Left lung (tissue), 14 donors: ENCODE measurements around the gene SNX25. TPM values are rescaled to one million over a fixed set of nuclear protein-coding genes. Genes with fewer than 3 reads are reported as not detected.

Experiments used
- ATAC-seq: fragments of 200-7000 bp; cut with Tn5 transposase; one replicate; pipeline ENCODE4 v1.9.1; 2020; ENCODE audit warnings: moderate library complexity
- DNase-seq, 4 donors: peaks; one replicate each; pipeline ENCODE4 v3.0.0-alpha.2; 2013 to 2020
- H3K27ac ChIP-seq, 2 donors: fragments of 200-600 bp; sonication (generic) in 1 of 2; one replicate each; pipeline versions ENCODE4 v1.5.0 to v1.8.0; 2020 to 2021
- H3K27me3 ChIP-seq, 2 donors: fragments of 200-600 bp; sonication (generic) in 1 of 2; one replicate each; pipeline versions ENCODE4 v1.5.0 to v1.8.0; 2020 to 2021
- H3K36me3 ChIP-seq, 2 donors: fragments of 200-600 bp; sonication (generic) in 1 of 2; one replicate each; pipeline versions ENCODE4 v1.5.0 to v1.8.0; 2020 to 2021
- H3K4me1 ChIP-seq, 2 donors: fragments of 200-600 bp; one replicate each; pipeline ENCODE4 v1.8.0; 2021
- H3K4me3 ChIP-seq, 2 donors: fragments of 200-600 bp; sonication (generic) in 1 of 2; one replicate each; pipeline versions ENCODE4 v1.5.0 to v1.8.0; 2020 to 2021; ENCODE audit warnings: mild to moderate bottlenecking in 1 of 2
- H3K9me3 ChIP-seq, 2 donors: fragments of 200-600 bp; sonication (generic) in 1 of 2; one replicate each; pipeline versions ENCODE4 v1.5.0 to v1.8.0; 2020 to 2021
- CTCF ChIP-seq, 2 donors: fragments of 200-600 bp; sonication (generic) in 1 of 2; IDR thresholded peaks; one replicate each; pipeline versions ENCODE4 v1.5.0 to v1.8.0; 2021; ENCODE audit warnings: antibody characterized with exemption in 2 of 2
- intact Hi-C, 2 donors: fragments of 100-400 bp; cut with DNase I; formaldehyde crosslinking; loops; one replicate each; pipeline versions ENCODE4 v1.11.2 to v1.14.2; 2022
- long read RNA-seq, 12 donors: library from polyadenylated mRNA in 2 of 12; unstranded in 2 of 12; transcript quantifications; one replicate each; pipeline ENCODE4 v2.0.0 and lab custom pipeline, GENCODE V29; 2019 to 2026
- polyA plus RNA-seq, 6 donors: library from polyadenylated mRNA; unstranded; fragments of 120-200 nt; gene quantifications; one replicate each; pipeline ENCODE4 v1.2.1, GENCODE V29; 2013; ENCODE audit not compliant: insufficient read length in 6 of 6
- total RNA-seq, 2 donors: library from RNA; stranded (reverse); fragmentation: NEBNext Ultra II Directional; extraction: Animal tissue kit (Norgen Biotek cat#: 25700); gene quantifications; one replicate each; pipeline ENCODE4 v1.2.1, GENCODE V29; 2021
- donor health status: DM: no; HTN: yes; CAD: no.
- donor health status: DM: no; HTN: no; CAD: no.

SNX25 gene
- total RNA-seq (100 to 1,000 TPM in 1 of 2 donors, 10 to 100 TPM in 1; 65.8 to 122 TPM), polyA plus RNA-seq (10 to 100 TPM; 15.5 to 20.0 (median 18.1) TPM)
- long read RNA-seq, donor 1: 0 reads
- long read RNA-seq, donor 2, partial matches to known transcripts: 8 of 8 reads
- long read RNA-seq, donor 2, other reads (novel, unspliced or antisense): 0 of 8 reads
- long read RNA-seq, donor 3, partial matches to known transcripts: 0 of 1 reads
- long read RNA-seq, donor 3, other reads (novel, unspliced or antisense): 0 of 1 reads
- long read RNA-seq, donor 4, partial matches to known transcripts: 5 of 8 reads
- long read RNA-seq, donor 4, other reads (novel, unspliced or antisense): 3 of 8 reads
- long read RNA-seq, donor 5, partial matches to known transcripts: 0 of 1 reads
- long read RNA-seq, donor 5, other reads (novel, unspliced or antisense): 0 of 1 reads
- long read RNA-seq, donor 6, partial matches to known transcripts: 0 of 2 reads
- long read RNA-seq, donor 6, other reads (novel, unspliced or antisense): 0 of 2 reads
- long read RNA-seq, donor 7: 0 reads
- long read RNA-seq, donor 8, partial matches to known transcripts: 0 of 2 reads
- long read RNA-seq, donor 8, other reads (novel, unspliced or antisense): 0 of 2 reads
- long read RNA-seq, donor 9: 0 reads
- long read RNA-seq, donor 10, partial matches to known transcripts: 0 of 1 reads
- long read RNA-seq, donor 10, other reads (novel, unspliced or antisense): 1 of 1 reads
- long read RNA-seq, donor 11, partial matches to known transcripts: 0 of 2 reads
- long read RNA-seq, donor 11, other reads (novel, unspliced or antisense): 0 of 2 reads
- long read RNA-seq, donor 12: 0 reads

GRCh38 chr4:185209031-185209851 lies at the start of gene SNX25:
Gene SNX25 (plus strand): TSS chr4:185209598. CDS start chr4:185209827, 229 bp downstream.
- peak within 1 kb of the TSS; percentile 50 to 58 for H3K4me3 ChIP-seq
- H3K27me3 ChIP-seq: peaks cover 0 to 67% of the 10 kb centered on the region in 2 donors
- ATAC-seq (peak; percentile 94), DNase-seq (peak; percentile 75 to 95 (median 89))
- no peaks in the 10 kb centered on the region for H3K36me3 ChIP-seq
- no peaks in the 10 kb centered on the region for H3K9me3 ChIP-seq
- peak within 1 kb of the TSS; percentile 78 to 92 for H3K27ac ChIP-seq
- intact Hi-C loops: no loop called here
- peaks cover 6 to 27% of the 10 kb centered on the region in 2 donors for H3K4me1 ChIP-seq
- no peak for TF ChIP-seq CTCF (IDR thresholded peaks at IDR 0.05)

DNA sequence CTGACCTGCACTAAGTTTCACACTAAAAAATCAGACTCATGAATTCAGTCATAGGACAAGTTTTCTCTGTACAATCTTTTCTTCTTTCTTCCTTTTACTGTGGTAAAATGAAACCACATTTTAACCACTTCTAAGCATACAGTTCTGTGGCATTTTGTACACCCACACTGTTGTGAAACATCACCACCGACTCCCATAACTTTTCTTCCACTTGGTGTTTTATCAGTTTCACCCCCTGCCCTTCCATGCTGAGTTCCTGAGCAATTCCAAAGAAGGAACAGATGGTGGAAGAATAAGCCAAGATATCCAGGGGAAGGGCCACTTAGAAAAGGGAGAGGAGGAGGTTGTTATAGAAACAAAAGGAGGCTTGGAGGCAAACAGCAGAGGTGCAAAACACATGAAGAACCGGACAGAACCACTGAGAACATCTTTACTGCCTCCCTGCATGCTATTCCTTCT lies 43.8 kb upstream of the SNX25 start:
- DNase-seq (peak in 1 of 4 donors; percentile 8), ATAC-seq (peak; percentile 36)
- Histone ChIP-seq H3K27ac (no peak overlapping the region), H3K27me3 (no peaks in the 10 kb centered on the region), H3K36me3 (peaks cover 0 to 54% of the 10 kb centered on the region in 2 donors), H3K9me3 (no peaks in the 10 kb centered on the region), H3K4me3 (no peak overlapping the region), H3K4me1 (peaks cover 0 to 3% of the 10 kb centered on the region in 2 donors)
- intact Hi-C loops: no loop called here
- no peak for TF ChIP-seq CTCF (IDR thresholded peaks at IDR 0.05)

GRCh38 chr4:185167234-185167633 lies 42.2 kb upstream of the SNX25 start:
- intact Hi-C loops: no loop called here
- Histone ChIP-seq H3K27me3 (no peaks in the 10 kb centered on the region), H3K9me3 (no peaks in the 10 kb centered on the region), H3K27ac (no peak overlapping the region), H3K4me3 (no peak overlapping the region), H3K4me1 (peaks cover 0 to 3% of the 10 kb centered on the region in 2 donors), H3K36me3 (peaks cover 0 to 44% of the 10 kb centered on the region in 2 donors)
- no peak for TF ChIP-seq CTCF (IDR thresholded peaks at IDR 0.05)
- DNase-seq: no peak
- ATAC-seq: no peak

- intact Hi-C loops: no loop called here
- Histone ChIP-seq H3K27me3 (no peaks in the 10 kb centered on the region), H3K4me1 (no peaks in the 10 kb centered on the region), H3K36me3 (peaks cover 0 to 29% of the 10 kb centered on the region in 2 donors), H3K4me3 (no peak overlapping the region), H3K9me3 (no peaks in the 10 kb centered on the region), H3K27ac (no peak overlapping the region)
- TF ChIP-seq CTCF (IDR thresholded peaks at IDR 0.05): no peak
- DNase-seq (no peak), ATAC-seq (no peak)
Measured at GRCh38 chr4:185171373-185172071, 37.9 kb upstream of the SNX25 start.
